ENCODE data around the gene CASKIN1.

CASKIN1 gene

DNA sequence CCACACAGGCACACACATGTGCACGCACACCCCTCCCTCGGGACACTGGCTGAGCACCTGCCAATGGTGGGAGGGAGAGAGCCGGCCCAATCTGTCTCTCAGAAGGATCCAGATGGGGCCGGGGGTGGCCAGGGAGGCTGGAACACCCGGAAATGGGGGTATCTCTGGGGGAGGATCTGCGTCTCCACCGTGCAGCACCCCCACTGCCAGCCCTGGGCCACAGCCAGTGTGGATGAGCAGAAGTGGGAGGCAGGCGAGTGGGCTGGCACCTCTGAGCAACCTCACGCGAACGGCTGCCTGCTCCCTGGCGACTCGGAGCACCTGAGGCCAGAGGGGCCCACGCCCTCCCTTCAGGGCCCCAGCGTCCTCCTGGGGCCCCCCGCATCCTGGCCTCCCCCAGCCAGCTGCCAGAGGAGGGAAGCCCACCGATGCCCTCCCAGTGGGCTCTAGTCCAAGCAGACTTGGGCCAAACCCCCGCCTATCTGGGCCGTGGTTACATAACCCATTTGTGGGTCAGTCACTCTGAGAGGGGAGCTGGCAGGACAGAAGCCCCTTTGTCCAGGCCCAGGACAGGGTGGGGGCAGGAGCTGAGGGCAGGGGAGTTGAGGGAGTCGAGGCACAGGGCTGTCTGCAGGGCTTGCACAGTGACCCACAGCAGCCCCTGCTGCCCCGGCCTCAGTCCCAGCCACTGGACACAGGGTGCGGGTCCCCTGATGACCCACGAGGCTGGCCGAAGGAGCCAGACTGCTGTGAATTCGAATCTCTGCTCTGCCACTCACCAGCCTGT, 5.6 kb downstream of the CASKIN1 start:
- no peak for DNase-seq (ENCODE audit: low read depth in 2 of 2)

DNA sequence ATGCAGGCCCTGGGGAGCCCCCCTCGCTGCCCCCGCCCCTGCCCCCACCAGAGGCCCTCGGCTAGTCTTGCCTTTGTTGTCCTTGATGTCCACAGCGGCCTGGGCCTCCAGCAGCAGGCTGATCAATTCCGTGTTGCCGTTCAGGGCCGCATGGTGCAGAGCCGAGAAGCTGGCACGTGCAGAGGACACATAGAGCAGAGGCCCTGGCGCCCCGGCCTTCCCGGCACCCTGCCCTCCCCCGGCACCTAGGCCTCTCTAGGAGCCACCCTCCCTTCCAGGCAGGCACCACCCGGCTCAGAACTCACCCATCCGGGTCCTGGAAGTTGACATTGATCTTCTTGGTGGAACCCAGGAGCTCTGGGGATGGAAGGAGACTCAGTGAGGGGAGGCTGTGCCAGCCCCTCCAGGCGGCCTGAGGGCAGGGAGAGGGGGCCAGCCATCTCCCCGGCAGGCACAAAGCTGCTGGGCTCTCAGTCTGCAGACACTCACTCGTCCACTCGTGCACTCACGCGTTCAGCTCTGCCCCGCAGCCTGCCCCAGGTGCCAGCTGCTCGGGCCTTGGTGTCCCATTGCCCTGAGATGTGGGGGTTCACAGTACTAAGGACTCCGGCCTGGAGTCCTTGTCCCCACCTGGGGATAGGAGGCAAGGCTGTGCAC, 6.3 kb downstream of the CASKIN1 start:
- no peak for DNase-seq (ENCODE audit: low read depth in 2 of 2)

DNA sequence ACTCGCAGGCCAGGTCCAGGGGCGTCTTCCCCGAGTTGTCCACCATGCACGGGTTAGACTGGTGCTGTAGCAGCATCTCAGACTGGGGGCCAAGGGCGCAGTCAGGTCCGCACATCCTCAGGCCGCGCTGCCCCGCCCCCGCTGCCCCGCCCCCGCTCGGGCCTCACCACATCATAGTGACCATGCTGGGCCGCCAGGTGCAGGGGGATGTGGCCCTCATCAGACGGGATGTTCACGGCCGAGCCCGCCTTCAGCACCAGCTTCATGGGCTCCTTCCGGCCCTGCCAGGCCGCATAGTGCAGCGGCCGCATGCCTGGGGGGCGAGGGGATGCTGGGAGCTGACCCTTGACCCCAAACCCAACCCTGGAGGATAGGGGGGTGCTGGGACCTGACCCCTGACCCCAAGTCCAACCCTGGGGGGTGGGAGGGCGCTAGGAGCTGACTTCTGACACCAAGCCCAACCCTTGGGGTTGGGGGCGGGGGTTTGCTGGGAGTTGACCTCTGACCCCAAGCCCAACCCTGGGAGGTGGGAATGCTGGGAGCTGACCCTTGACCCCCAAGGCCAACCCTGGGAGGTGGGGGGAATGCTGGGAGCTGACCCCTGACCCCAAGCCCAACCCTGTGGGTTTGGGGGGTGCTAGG, 7.0 kb downstream of the CASKIN1 start:
- DNase-seq (ENCODE audit: low read depth in 2 of 2) = no peak

DNA sequence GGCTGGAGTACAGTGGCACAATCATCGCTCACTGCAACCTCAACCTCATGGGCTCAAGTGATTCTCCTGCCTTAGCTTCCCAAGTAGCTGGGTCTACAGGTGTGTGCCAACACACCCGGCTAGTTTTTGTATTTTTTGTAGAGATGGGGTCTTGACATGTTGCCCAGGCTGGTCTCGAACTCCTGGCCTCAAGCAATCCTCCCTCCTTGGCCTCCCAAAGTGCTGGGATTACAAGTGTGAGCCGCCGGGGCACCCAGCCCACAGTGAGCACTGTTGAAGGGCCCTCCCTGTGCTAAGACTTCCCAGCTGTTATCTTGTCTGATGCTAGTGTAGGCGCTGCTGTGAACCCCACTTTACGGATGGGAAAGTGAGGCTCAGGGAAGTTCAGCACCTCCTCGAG, 8.0 kb downstream of the CASKIN1 start:
- no peak for DNase-seq (ENCODE audit: low read depth in 2 of 2)

DNA sequence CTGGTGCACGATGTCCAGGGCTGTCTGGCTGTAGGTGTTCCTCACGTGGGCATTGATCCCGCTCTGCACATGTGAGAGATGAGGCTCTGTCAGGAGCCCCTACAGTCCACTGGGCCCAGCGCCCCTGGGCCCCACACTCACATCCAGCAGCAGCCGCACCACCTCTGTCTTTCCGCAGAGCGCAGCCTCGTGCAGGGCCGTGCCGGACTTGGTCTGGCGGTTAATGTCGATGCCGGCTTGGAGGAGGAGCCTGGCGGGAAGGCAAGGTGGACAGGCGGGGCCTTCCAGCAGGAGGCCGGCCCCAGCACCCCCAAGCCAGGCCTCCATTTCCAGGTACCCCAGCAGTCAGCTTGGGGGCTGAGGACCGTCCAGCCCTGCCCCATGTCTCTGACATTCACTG, 9.2 kb downstream of the CASKIN1 start:
- DNase-seq (ENCODE audit: low read depth in 2 of 2) = no peak

DNA sequence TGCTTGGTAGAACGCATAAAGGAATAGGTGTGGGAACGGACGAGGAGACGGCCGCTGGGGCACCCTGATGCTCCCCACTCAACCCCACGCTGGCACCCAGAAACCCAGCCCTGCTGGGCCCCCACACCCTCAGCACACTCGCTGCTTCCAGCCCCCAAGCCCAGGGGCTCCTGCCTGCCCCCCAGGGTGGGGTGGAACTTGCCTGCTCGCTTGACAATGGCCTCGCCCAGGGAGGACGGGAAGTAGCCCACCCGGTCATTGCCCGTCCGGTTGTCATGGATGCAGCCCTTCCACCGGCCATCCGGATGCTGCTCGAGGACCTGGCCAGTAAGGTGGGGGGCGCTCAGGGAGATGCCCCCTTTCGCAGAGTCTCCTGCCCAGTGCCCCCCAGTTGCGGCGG, 9.9 kb downstream of the CASKIN1 start:
- DNase-seq (ENCODE audit: low read depth in 2 of 2) = no peak

DNA sequence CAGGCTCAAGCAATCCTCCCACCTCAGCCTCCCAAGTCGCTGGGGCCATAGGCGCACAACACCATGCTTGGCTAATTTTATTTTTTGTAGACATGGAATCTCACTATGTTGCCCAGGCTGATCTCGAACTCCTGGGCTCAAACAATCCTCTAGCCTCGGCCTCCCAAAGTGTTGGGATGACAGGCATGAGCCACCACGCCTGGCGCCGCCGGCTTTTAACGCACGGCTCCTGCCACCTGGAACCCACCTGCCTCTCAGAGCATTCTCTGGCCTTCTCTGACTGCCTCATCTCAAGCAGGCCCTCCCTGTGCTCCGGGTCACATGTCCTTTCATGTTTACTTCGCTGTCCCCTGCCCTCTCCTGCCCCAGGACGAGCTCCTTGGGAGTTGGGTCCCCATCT, 10.3 kb downstream of the CASKIN1 start:
- DNase-seq (ENCODE audit: low read depth in 2 of 2) = no peak

DNA sequence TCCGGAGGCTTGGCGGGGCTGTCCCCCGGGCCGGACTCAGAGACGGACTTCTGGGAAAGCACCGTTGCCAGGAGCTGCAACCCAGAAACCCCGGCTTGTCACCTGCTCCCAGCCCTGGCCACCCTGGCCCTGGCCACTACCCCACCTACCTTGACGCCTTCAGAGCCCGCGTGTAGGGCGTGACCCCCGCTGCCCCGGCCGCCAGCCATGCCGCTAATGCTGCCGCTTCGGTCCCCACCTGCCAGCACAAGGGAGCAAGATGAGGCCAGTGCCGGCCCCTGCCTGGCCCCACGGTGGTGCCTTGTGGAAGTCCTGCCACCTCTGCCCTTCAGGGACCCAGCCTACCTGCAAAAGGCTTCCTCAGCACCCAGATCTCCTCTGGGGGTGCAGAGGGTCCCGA, 11.4 kb downstream of the CASKIN1 start:
- DNase-seq (ENCODE audit: low read depth in 2 of 2) = no peak

DNA sequence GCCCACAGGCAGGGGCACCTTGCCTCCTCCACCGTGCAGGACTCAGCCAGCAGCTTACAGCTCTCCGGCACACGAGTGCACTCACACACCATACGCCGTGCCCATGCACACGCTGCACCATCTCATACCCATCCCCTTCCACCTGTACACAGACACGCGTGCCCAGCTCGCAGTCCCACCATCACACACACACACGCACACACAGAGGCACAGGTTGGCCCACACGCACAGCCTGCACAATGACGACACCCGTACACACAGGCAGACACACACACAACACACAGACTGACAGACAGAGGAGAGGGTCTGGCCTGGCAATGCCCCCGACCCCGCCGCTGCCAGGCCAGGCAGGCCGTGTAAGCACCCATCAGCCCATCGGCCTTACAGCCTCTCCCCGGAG, 12.1 kb downstream of the CASKIN1 start:
- no peak for DNase-seq (ENCODE audit: low read depth in 2 of 2)

DNA sequence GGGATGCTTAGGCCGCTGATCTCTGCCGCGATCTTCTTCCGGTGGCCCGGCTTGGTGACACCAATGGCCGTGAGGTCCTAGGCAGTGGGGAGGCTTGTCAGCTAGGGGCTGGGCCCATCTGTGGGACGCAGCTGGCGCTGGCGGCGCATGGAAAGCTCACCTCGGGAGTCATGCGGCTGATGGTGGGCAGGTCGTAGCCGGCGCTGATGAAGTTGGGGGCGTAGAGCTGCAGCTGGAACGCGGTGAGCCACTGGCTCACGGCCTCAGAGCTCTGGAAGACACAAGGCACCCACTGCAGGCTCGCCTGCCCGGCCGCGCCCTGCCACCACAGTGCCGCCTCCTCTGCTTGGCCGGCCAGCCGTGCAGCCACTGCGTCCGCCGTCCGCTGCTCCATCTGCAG, 12.7 kb downstream of the CASKIN1 start:
- DNase-seq (ENCODE audit: low read depth in 2 of 2) = no peak

DNA sequence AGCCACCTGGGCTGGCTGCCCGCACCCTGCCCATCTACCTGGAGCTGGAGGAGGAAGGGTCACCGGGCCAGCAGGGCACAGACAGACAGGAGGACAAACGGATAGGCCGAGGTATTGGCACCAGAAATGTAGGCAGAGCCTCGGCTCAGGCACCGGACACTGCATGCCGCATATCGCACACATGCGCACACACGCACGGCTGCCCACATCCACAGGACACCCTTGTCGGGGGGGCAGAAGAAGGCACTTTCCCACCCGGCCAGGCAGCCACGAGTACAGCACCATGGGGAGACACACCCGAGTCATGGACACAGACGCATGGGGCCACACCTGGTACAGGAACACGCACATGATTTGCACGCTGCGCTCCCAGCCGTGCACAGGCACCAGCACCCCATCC, 14.5 kb downstream of the CASKIN1 start:
- no peak for DNase-seq (ENCODE audit: low read depth in 2 of 2)

DNA sequence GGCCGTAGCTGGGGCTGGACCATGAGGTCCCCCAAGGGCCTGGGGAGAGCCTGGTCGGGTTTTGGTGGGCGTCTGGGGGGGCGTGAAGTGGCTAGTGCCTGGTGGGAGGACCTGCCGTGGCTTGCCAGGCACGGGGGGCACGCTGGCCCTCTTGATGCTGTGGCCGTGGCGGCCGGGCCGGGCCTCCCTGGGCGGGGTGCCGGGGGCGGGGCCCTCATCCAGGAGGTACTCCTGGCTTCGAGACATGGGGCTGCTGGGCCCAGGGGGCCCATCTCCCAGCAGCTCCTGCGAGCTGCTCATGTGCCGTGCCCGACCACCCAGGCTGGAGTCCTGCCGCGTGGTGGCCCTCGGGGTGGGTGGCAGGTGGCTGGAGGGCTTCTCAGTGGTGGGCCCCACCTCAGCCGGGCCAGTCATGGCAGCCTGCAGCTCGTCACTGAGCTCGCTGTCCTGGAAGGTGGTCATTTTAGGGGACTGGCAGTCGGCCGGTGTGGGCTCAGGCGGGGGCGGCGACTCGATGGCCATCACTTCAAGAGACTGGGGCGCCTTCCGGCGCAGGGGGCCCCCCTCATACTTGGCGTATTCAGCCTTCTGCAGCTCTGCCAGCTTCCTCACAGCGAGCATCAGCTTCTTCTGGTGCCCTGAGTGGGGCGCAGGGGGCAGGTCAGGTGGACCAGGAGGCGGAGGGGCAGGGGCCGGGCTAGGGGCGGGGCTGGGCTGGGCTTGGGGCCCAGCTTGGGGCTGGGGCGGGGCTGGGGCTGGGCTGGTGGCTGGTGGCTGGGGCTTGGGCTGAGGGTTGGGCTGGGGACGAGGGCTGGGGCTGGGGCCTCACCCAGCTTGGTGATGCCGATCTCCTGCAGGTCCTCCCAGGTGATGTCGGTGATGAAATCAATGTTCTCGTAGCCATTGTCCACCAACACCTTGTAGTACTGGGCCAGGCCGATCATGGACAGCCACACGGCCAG, 15.2 kb downstream of the CASKIN1 start:
- DNase-seq (ENCODE audit: low read depth in 2 of 2) = no peak

DNA sequence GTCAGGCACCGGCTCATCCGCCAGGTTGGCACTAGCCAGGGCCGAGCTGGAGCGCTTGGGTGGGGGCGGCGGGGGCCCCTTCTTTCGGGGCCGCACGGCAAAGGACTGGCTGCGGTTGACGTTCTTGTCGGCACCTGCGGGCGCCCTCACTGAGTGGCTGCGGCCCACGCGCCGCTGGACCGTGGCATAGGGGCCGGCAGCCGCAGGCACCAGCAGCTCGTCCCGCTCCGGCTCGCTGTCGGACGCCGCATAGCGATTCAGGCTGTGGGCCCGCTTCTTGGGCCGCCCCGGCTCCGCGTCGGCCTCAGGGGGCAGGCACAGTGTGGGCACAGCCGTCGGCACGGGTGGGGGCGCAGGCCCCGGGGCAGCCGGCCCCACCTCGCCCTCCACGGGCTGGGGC, 15.9 kb downstream of the CASKIN1 start:
- no peak for DNase-seq (ENCODE audit: low read depth in 2 of 2)

DNA sequence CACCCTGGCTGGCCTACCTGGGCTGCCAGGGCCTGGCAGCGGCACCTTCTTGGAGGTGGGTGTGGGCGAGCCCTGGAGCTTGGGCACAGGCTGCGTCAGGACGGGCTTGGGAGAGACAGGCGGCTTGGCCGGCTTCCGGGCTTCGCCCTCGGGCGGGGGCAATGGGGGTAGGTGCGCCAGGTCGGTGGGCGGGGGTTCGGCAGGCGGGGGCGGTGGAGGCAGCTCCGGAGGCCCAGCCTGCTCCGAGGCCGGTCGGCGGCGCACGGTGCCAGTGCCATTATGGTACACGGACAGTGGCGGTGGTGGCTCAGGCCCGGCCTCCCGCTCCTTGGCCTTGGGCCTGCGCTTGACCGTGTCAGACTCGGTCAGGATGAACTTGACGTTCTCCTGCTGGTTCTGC, 16.8 kb downstream of the CASKIN1 start:
- DNase-seq (ENCODE audit: low read depth in 2 of 2) = no peak

DNA sequence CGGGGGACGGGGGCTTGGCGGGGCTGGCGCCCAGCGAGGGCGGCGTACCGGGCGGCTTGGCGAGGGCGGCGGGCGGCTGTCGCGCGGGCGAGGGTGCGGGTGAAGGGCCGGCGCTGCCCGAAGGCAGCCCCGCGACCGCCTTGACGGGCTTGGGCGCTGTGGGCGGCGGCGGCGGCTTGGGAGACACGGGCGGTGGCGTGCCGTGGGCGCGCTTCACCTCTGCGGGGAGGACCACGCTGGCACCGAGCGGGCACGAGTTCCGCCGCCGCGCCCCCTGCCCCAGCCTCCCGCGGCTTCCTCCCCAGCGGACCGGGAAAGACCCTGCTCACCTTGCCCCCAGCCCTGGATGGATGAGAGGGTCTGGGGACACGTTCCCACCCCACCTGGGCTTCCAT, 17.3 kb downstream of the CASKIN1 start:
- no peak for DNase-seq (ENCODE audit: low read depth in 2 of 2)

DNA sequence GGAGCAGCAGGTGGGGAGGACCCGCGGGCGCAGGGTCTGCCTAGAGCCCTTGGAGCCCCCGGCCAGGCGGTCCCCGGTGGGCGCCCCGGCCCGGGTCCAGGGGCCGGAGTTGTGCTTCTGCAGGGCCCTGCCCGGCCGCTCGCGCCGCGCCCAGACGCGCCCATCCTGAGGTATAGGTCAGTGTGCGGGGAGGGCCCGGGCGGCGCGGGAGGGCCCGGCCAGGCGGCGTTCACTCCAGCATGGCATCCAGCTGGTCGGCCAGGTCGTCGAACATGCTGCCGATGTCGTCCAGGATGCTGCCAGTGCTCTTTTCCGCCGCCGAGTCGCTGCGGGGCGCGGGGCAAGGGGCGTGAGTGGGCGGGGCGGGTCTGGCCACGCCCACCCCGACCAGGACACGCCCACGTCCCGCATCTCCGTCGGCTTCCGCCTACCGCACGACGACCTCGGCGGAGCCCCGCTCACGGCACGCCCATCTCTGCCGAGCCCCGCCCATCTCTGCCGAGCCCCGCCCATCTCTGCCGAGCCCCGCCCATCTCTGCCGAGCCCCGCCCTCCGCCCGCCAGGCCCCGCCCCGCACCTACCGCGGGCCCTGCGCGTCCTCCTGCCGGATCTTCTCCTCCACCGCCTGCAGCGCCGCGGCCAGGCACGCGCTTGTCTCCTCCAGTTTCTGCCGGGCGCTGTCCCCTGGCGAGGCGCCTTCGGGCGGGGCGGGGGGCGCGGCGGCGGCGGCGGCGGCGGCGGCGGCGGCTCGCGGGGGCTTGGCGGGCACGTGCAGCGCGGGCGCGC, 17.9 kb downstream of the CASKIN1 start:
- no peak for DNase-seq (ENCODE audit: low read depth in 2 of 2)

DNA sequence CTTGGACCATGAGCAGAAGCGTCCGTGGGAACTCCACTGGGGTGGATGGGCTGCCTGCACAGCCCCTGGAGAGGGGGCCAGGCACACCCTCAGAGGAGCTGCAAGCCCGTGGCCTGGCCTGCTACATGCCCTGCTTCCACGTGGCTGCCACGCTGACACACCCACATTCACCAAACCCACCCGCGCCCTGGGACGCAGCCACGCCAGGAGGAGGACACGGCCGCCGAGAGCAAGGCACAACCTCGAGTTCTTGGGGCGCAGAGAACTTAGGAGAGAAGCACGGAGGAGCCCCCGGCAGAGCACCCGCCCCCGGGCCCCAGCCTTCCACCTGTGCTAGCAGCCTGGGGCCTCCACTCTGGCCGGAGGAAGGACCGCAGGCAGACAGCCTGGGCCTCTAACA, 18.8 kb downstream of the CASKIN1 start:
- DNase-seq (ENCODE audit: low read depth in 2 of 2) = no peak

DNA sequence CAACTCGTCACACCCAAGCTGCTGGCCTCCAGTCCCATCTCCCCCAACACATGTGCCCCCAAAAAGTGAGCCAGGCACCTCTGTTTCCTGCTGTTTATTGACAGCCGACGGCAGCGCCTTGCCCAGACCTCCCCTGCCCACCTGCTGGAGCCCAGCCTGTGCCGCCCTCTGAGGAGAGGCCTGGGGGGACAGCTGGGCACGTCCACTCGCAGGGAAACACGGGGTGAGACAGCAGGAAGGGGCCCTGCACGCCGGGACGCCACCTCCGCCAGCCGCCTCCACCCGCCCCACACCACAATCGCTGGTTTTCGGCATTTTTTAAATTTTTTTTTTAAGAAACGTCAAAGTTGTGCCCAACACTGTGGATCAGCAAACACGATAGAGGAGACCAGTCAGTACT, 19.3 kb downstream of the CASKIN1 start:
- DNase-seq (ENCODE audit: low read depth in 2 of 2) = no peak

DNA sequence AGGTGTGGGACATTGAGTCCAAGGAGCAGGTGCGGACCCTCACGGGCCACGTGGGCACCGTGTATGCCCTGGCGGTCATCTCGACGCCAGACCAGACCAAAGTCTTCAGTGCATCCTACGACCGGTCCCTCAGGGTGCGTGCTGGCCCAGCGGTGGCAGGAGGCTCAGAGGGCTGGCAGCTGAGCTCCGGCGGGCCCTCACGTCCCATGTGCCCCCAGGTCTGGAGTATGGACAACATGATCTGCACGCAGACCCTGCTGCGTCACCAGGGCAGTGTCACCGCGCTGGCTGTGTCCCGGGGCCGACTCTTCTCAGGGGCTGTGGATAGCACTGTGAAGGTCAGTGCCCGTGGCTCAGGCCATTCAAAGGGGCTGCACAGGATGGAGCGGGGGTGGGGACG, 20.4 kb downstream of the CASKIN1 start:
- no peak for DNase-seq (ENCODE audit: low read depth in 2 of 2)

DNA sequence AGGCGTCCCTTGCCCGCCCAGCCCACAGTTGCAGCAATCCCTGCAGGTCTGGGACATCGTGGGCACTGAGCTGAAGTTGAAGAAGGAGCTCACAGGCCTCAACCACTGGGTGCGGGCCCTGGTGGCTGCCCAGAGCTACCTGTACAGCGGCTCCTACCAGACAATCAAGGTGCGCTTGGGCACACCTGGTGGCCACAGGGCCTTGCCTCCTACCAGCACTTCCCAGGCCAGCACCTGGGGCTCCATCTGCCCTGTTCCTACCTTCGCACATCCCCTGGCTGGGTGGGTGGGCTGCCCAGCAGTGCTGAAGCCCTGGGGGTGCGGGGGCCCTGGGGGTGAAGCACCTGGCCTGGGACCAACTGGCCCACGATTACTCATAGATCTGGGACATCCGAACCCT, 21.0 kb downstream of the CASKIN1 start:
- DNase-seq (ENCODE audit: low read depth in 2 of 2) = no peak

DNA sequence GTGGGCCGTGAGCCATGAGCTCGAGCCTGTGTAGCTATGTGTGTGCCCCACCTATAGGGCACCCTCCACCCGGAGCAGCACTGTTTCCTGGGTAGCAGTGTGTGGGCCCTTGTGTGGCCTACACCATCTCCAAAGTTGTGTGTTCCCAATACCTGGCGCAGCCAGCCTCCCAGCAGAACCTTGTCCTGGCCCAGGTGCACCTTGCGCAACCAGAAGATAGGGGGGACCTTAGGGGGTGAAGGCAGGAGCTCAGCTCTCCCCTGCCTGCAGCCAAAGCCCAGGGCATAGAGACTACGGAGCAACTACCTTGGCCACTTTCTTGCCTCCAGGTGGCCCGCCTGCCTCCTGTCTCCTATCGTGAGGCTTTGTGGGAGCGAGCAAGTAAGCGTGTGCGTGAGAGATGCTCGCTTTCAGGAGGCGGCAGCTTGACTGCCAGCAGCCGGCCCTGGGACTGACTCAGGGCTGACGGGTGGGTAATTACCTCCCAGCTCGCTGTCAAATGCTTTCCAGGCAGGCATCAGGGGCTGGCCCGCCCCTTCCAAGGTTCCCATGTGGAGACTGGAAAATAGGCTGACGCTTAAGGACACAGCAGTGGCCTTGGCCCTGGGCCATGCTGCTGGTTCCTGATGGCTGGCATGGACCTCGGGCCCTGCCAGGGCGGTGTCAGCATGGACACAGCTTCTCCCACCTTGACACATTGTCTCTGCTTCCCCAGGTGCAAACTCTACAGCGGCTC, 21.8 kb downstream of the CASKIN1 start:
- no peak for DNase-seq (ENCODE audit: low read depth in 2 of 2)
